Hepatocyte (in vitro differentiated cells): ENCODE results near the gene MEFV. TPM values are rescaled to one million over a fixed set of nuclear protein-coding genes. Genes with fewer than 3 reads are reported as not detected.
"Not testable (repeated sequence)": the region's sequence is repeated elsewhere in the genome, so short reads cannot be mapped to it uniquely, and the experiment has no call there.

ENCODE experiments used
- DNase-seq: peaks from one replicate; pipeline ENCODE4 v3.0.0-alpha.2; 2016; ENCODE audit warnings: low spot score
- H2AFZ ChIP-seq: fragments of 200-600 bp; sonication (generic); 2 replicates; pipeline ENCODE4 v1.6.0; 2016; ENCODE audit warnings: antibody characterized with exemption, mild to moderate bottlenecking
- H3K27ac ChIP-seq: fragments of 200-600 bp; sonication (generic); 2 replicates; pipeline ENCODE4 v1.5.1; 2016; ENCODE audit warnings: mild to moderate bottlenecking
- H3K27me3 ChIP-seq: fragments of 200-600 bp; sonication (generic); 2 replicates; pipeline ENCODE4 v1.6.1; 2016
- H3K36me3 ChIP-seq: fragments of 200-600 bp; sonication (generic); replicated peaks from 2 replicates; pipeline ENCODE4 v1.5.1; 2016; ENCODE audit warnings: low read depth; ENCODE audit not compliant: insufficient read depth
- H3K4me1 ChIP-seq: fragments of 200-600 bp; sonication (generic); 2 replicates; pipeline ENCODE4 v1.5.1; 2016; ENCODE audit warnings: mild to moderate bottlenecking, moderate library complexity; ENCODE audit not compliant: insufficient read depth
- H3K4me2 ChIP-seq: fragments of 200-600 bp; sonication (generic); 2 replicates; pipeline ENCODE4 v1.6.0; 2016
- H3K4me3 ChIP-seq: fragments of 200-600 bp; sonication (generic); 2 replicates; pipeline ENCODE4 v1.5.1; 2016; ENCODE audit warnings: mild to moderate bottlenecking
- H3K79me2 ChIP-seq: fragments of 200-600 bp; sonication (generic); 2 replicates; pipeline ENCODE4 v1.6.0; 2017; ENCODE audit warnings: mild to moderate bottlenecking
- H3K9me2 ChIP-seq: fragments of 200-600 bp; sonication (generic); replicated peaks from 2 replicates; pipeline ENCODE4 v1.6.0; 2017; ENCODE audit warnings: mild to moderate bottlenecking; ENCODE audit not compliant: insufficient read depth
- H3K9me3 ChIP-seq: fragments of 200-600 bp; sonication (generic); 2 replicates; pipeline ENCODE4 v1.5.1; 2016; ENCODE audit warnings: low read depth, mild to moderate bottlenecking
- H4K20me1 ChIP-seq: fragments of 200-600 bp; sonication (generic); 2 replicates; pipeline ENCODE4 v1.6.0; 2016; ENCODE audit warnings: mild to moderate bottlenecking; ENCODE audit not compliant: insufficient read depth, poor library complexity, severe bottlenecking
- EZH2 ChIP-seq: fragments of 200-600 bp; sonication (generic); IDR thresholded peaks from 2 replicates; pipeline ENCODE4 v1.6.1; 2016; ENCODE audit warnings: antibody characterized with exemption, mild to moderate bottlenecking, borderline replicate concordance
- EZH2phosphoT487 ChIP-seq: fragments of 200-600 bp; sonication (generic); IDR thresholded peaks from one replicate; pipeline ENCODE4 v1.6.1; 2018; ENCODE audit warnings: antibody characterized with exemption, mild to moderate bottlenecking, low read depth, moderate library complexity; ENCODE audit not compliant: unreplicated experiment, severe bottlenecking
- WGBS: methylation state at CpG from one replicate; pipeline ENCODE4 v1.1.6; 2016; ENCODE audit warnings: low lambda C conversion rate; ENCODE audit errors: missing lambda C conversion rate; 5-methylcytosine and 5-hydroxymethylcytosine counted together
- polyA plus RNA-seq: library from polyadenylated mRNA; unstranded; fragments of >200 nt; fragmentation: Nextera tagmentation; extraction: Ambion mirVana; gene quantifications from 2 replicates; pipeline ENCODE4 v1.2.1, GENCODE V29; 2016
- total RNA-seq: library from RNA; depleted of rRNA; stranded (reverse); fragments of >200 nt; gene quantifications from 2 replicates; pipeline ENCODE4 v1.2.3, GENCODE V29; 2014
- TF ChIP-seq, protein P1 (sequence below): fragments of 200-600 bp; sonication (generic); IDR thresholded peaks from 2 replicates; pipeline ENCODE4 v1.5.1; 2016; ENCODE audit warnings: antibody characterized with exemption, mild to moderate bottlenecking; ENCODE audit not compliant: poor library complexity

Gene MEFV
- total and polyA plus RNA-seq, 2 experiments from 2014 or later, result 0.13 TPM; not detected in 1

DNA sequence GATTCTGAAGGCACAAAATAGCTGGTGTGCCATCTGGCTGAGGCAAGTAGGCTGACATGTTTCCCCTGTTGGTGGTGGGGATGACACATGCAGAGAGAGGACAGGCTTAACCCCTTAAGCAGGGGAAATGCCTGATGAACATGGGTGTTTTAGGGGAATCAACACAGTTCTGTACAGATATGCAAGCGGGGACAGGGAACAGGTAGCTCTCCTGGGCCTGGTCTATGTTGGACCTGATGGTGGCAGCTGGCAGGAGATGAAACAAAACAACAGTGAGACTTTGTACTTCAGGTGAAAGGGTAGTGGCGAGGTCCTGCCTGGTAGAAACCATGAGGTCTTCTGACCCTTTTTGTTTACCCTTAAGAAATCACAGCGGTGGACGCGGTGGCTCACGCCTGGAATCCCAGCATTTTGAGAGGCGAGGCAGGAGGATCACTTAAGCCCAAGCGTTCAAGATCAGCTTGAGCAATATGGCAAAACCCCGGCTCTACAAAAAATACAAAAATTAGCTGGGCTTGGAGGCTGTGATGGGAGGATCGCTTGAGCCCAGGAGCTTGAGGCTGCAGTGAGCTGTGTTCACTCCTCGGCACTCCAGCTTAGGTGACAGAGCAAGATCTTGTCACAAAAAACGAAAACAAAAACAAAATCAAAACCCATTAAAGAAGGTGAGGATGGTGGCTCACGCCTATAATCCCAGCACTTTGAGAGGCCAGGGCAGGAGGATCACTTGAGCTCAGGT, 57.9 kb downstream of the MEFV start:
- 82% methylated on average over 13 of the region's 13 CpGs for WGBS
- no peak overlapping the region for H3K27ac ChIP-seq
- no peaks in the 10 kb centered on the region for H3K9me2 ChIP-seq
- H3K27me3 ChIP-seq, result peaks cover 12% of the 10 kb centered on the region
- DNase-seq, result no peak
- H3K4me1 ChIP-seq, result no peaks in the 10 kb centered on the region
- H3K79me2 ChIP-seq, result no peaks in the 10 kb centered on the region
- H3K4me3 ChIP-seq, result no peak overlapping the region
- TF ChIP-seq EZH2 (no peak), EZH2phosphoT487 (no peak)
- TF ChIP-seq, protein P1, sequence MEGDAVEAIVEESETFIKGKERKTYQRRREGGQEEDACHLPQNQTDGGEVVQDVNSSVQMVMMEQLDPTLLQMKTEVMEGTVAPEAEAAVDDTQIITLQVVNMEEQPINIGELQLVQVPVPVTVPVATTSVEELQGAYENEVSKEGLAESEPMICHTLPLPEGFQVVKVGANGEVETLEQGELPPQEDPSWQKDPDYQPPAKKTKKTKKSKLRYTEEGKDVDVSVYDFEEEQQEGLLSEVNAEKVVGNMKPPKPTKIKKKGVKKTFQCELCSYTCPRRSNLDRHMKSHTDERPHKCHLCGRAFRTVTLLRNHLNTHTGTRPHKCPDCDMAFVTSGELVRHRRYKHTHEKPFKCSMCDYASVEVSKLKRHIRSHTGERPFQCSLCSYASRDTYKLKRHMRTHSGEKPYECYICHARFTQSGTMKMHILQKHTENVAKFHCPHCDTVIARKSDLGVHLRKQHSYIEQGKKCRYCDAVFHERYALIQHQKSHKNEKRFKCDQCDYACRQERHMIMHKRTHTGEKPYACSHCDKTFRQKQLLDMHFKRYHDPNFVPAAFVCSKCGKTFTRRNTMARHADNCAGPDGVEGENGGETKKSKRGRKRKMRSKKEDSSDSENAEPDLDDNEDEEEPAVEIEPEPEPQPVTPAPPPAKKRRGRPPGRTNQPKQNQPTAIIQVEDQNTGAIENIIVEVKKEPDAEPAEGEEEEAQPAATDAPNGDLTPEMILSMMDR, result no peak
- no peak overlapping the region for H3K4me2 ChIP-seq
- no peaks in the 10 kb centered on the region for H3K9me3 ChIP-seq
- H2AFZ ChIP-seq, result no peak overlapping the region
- H3K36me3 ChIP-seq, result no peaks in the 10 kb centered on the region
- H4K20me1 ChIP-seq, result no peaks in the 10 kb centered on the region

GRCh38 chr16:3197694-3198333, 58.6 kb downstream of the MEFV start:
- H3K79me2 ChIP-seq, H3K9me2 ChIP-seq, H3K4me1 ChIP-seq, H4K20me1 ChIP-seq, H3K4me3 ChIP-seq, H2AFZ ChIP-seq, H3K9me3 ChIP-seq, DNase-seq, H3K36me3 ChIP-seq, H3K27ac ChIP-seq, H3K4me2 ChIP-seq: not testable (repeated sequence)
- 60% methylated on average over 2 of the region's 3 CpGs for WGBS
- H3K27me3 ChIP-seq, result peaks cover 12% of the 10 kb centered on the region

- Histone ChIP-seq H3K27ac (no peak overlapping the region), H4K20me1 (no peaks in the 10 kb centered on the region), H3K36me3 (no peaks in the 10 kb centered on the region), H3K9me2 (no peaks in the 10 kb centered on the region), H3K9me3 (no peaks in the 10 kb centered on the region), H3K27me3 (peaks cover 29% of the 10 kb centered on the region), H3K4me3 (no peak overlapping the region), H3K4me2 (no peak overlapping the region), H3K4me1 (peaks cover 3% of the 10 kb centered on the region), H3K79me2 (no peaks in the 10 kb centered on the region), H2AFZ (no peak overlapping the region)
- WGBS, result 72% methylated on average over 10 of the region's 10 CpGs
- TF ChIP-seq, protein P1, result no peak
- no peak for TF ChIP-seq EZH2phosphoT487
- no peak for TF ChIP-seq EZH2
- no peak for DNase-seq
These were observed 60.5 kb downstream of the MEFV start for GRCh38 chr16:3195975-3196374.

GRCh38 chr16:3194792-3195191, 61.6 kb downstream of the MEFV start:
- no peaks in the 10 kb centered on the region for H3K9me2 ChIP-seq
- no peak for DNase-seq
- H3K36me3 ChIP-seq, result no peaks in the 10 kb centered on the region
- H3K4me2 ChIP-seq, result no peak overlapping the region
- no peak overlapping the region for H3K27ac ChIP-seq
- no peak for TF ChIP-seq EZH2phosphoT487
- H3K79me2 ChIP-seq, result no peaks in the 10 kb centered on the region
- H2AFZ ChIP-seq, result no peak overlapping the region
- peaks cover 41% of the 10 kb centered on the region for H3K27me3 ChIP-seq
- H3K4me1 ChIP-seq, result peaks cover 5% of the 10 kb centered on the region
- no peaks in the 10 kb centered on the region for H4K20me1 ChIP-seq
- H3K4me3 ChIP-seq, result no peak overlapping the region
- no peaks in the 10 kb centered on the region for H3K9me3 ChIP-seq
- 92% methylated on average over 20 of the region's 20 CpGs for WGBS
